Measurements from ENCODE around the gene ZNF566. TPM values are rescaled to one million over a fixed set of nuclear protein-coding genes. Genes with fewer than 3 reads are reported as not detected.

The ZNF566 gene
- total and polyA plus RNA-seq, 2 of the 13 experiments (the other 11 are each of a cell fraction or from before 2014, with no cell fraction given) = 4.8 to 13.7 TPM

DNA sequence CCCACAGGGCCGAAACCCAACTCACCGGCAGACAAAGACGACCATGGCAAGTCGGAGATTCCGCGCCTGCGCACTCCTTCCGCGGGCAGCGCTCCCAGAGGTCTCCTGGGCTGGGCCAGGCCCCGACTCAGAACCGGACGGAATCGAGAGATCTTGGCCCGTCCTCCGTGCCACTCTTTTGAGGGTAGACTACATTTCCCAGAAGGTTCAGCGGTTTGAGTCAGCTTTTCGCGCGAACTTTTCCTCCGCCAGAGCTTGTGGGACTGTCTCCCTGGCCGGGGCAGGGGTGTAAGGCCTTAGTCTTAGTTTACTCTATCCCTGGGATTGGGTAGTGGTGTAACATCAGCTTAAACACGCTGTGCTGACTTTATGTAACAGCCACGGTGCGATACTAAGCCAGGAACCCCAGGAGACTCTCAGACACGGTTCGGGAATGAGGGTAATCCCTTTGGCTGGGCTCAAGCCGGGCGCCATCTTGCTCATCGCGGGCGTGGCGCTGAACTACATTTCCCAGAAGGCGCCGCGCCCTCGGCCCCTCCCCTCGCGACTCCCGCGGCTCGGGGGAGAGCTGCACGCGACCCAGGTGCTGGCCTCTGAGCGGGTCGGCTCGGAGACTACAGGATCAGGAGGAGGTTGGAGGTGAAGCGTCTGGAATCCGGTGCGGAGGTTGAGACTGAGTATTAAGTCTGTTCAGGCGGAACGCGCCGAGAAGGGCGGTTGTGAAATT is 39.0 kb upstream of the ZNF566 start, which contains the start of gene ZNF260 (continued):
- TF ChIP-seq TFDP2 (CRISPR knock-in tag; IDR thresholded peaks at IDR 0.05) = peak; percentile 86
- no peak; the same call in 1 of the 2 replicates for TF ChIP-seq ZSCAN25 (CRISPR knock-in tag; IDR thresholded peaks at IDR 0.05)
- TF ChIP-seq KLF12 (CRISPR knock-in tag; IDR thresholded peaks at IDR 0.05; ENCODE audit: borderline replicate concordance) = peak; percentile 98
- TF ChIP-seq TRIM22 (IDR thresholded peaks at IDR 0.05) = no peak
- TF ChIP-seq NFE2L2 (IDR thresholded peaks at IDR 0.05; ENCODE audit: low read length) = no peak
- peak; percentile 92 for TF ChIP-seq ZNF143 (CRISPR knock-in tag; IDR thresholded peaks at IDR 0.05)
- TF ChIP-seq, protein P1, sequence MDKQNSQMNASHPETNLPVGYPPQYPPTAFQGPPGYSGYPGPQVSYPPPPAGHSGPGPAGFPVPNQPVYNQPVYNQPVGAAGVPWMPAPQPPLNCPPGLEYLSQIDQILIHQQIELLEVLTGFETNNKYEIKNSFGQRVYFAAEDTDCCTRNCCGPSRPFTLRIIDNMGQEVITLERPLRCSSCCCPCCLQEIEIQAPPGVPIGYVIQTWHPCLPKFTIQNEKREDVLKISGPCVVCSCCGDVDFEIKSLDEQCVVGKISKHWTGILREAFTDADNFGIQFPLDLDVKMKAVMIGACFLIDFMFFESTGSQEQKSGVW (CRISPR knock-in tag; IDR thresholded peaks at IDR 0.05; ENCODE audit: borderline replicate concordance) = no peak
- TF ChIP-seq KLF11 (CRISPR knock-in tag; IDR thresholded peaks at IDR 0.05) = 0 out of 2 replicates have a peak, but pooled peaks have one; percentile 24
- no peak for TF ChIP-seq SMARCC2 (IDR thresholded peaks at IDR 0.05)
- no peak for TF ChIP-seq ZNF12 (CRISPR knock-in tag; IDR thresholded peaks at IDR 0.05)
- TF ChIP-seq ZNF234 (CRISPR knock-in tag; conservative IDR thresholded peaks at IDR 0.05) = 0 out of 2 replicates have a peak, but pooled peaks have one; percentile 81
- no peak for TF ChIP-seq SRSF1 (optimal IDR thresholded peaks at IDR 0.05; ENCODE audit: low read depth, low read length)
- TF ChIP-seq HNF4G (IDR thresholded peaks at IDR 0.05; ENCODE audit: borderline replicate concordance, low read depth, low read length) = no peak
- 0 out of 2 replicates have a peak, but pooled peaks have one; percentile 34 for TF ChIP-seq HNF4G (CRISPR knock-in tag; IDR thresholded peaks at IDR 0.05; ENCODE audit: borderline replicate concordance, low read depth)
- TF ChIP-seq ZNF574 (CRISPR knock-in tag; IDR thresholded peaks at IDR 0.05) = peak; percentile 81
- TF ChIP-seq ZNF546 (CRISPR knock-in tag; conservative IDR thresholded peaks at IDR 0.05) = no peak; the same call in 1 of the 2 replicates
- TF ChIP-seq TRIM24 (CRISPR knock-in tag; IDR thresholded peaks at IDR 0.05) = 0 out of 2 replicates have a peak, but pooled peaks have one; percentile 21
- TF ChIP-seq, protein P2, sequence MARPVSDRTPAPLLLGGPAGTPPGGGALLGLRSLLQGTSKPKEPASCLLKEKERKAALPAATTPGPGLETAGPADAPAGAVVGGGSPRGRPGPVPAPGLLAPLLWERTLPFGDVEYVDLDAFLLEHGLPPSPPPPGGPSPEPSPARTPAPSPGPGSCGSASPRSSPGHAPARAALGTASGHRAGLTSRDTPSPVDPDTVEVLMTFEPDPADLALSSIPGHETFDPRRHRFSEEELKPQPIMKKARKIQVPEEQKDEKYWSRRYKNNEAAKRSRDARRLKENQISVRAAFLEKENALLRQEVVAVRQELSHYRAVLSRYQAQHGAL (CRISPR knock-in tag; IDR thresholded peaks at IDR 0.05; ENCODE audit: not compliant biosample characterization) = no peak
- no peak for TF ChIP-seq KDM3A (CRISPR knock-in tag; IDR thresholded peaks at IDR 0.05; ENCODE audit: low read depth)
- no peak for TF ChIP-seq ZFP41 (CRISPR knock-in tag; IDR thresholded peaks at IDR 0.05; ENCODE audit: borderline replicate concordance)
- TF ChIP-seq CENPX (CRISPR knock-in tag; IDR thresholded peaks at IDR 0.05) = no peak
- TF ChIP-seq ZNF10 (CRISPR knock-in tag; IDR thresholded peaks at IDR 0.05; ENCODE audit: borderline replicate concordance, low read depth) = no peak
- TF ChIP-seq SATB2 (CRISPR knock-in tag; IDR thresholded peaks at IDR 0.05) = no peak
